AG04449 (cell line): ENCODE data around the gene UBE2N.
A peak's percentile ranks its signal among the peaks of the same experiment; 100 is the strongest.
"Not testable (repeated sequence)": the region's sequence is repeated elsewhere in the genome, so short reads cannot be mapped to it uniquely, and the experiment has no call there.

Source experiments
- CTCF ChIA-PET: fragments of 350-600 bp; formaldehyde crosslinking; extraction: SDS; loops from one replicate; lab custom pipeline; 2021; ENCODE audit warnings: antibody characterized with exemption; lab: Yijun Ruan, JAX
- POLR2A ChIA-PET: fragments of 400-600, 350-600 bp; formaldehyde crosslinking; extraction: SDS; loops from one replicate; lab custom pipeline; 2020; ENCODE audit warnings: antibody characterized with exemption, inconsistent platforms; lab: Yijun Ruan, JAX
- DNase-seq: peaks from one replicate; pipeline ENCODE4 v3.0.0-alpha.2; 2010; ENCODE audit warnings: low read depth, low spot score
- H3K4me3 ChIP-seq: 2 replicates; pipeline ENCODE4 v1.5.1; 2011; ENCODE audit warnings: low read depth, mild to moderate bottlenecking, control low read depth, low read length
- CTCF ChIP-seq: IDR thresholded peaks from one replicate; pipeline ENCODE4 v1.5.1; 2011; ENCODE audit warnings: mild to moderate bottlenecking, moderate library complexity, low read length, control low read depth, inconsistent platforms; ENCODE audit not compliant: insufficient read depth; ENCODE audit errors: missing control alignments

The UBE2N gene

GRCh38 chr12:93422050-93422449 lies 19.7 kb downstream of the UBE2N start:
- CTCF ChIA-PET: interaction anchor here (0.7 to 1.8 kb wide), 7 partner anchors 8 to 438 kb away, joined by 3 to 7 read pairs (median 4); partner anchors contain the start of gene MRPL42
- H3K4me3 ChIP-seq: no peak overlapping the region
- POLR2A ChIA-PET: no interaction called here
- no peak for TF ChIP-seq CTCF
- DNase-seq: no peak

- ChIA-PET CTCF (interaction anchor here (0.6 to 4.8 kb wide), 59 partner anchors 10 to 771 kb away, joined by 3 to 106 read pairs (median 4); partner anchors contain the start of genes MRPL42 and UBE2N), POLR2A (interaction anchor here (1.2 to 1.5 kb wide), 3 partner anchors 10 to 1274 kb away, joined by 3 read pairs; partner anchors contain the start of gene BTG1)
- DNase-seq: no peak
- no peak overlapping the region for H3K4me3 ChIP-seq
- peak; percentile 32 for TF ChIP-seq CTCF
Observed at GRCh38 chr12:93419388-93420034, 22.2 kb downstream of the UBE2N start.

GRCh38 chr12:93417967-93418480 lies 23.7 kb downstream of the UBE2N start:
- TF ChIP-seq CTCF: no peak
- ChIA-PET CTCF (interaction anchor here (0.8 to 4.8 kb wide), 3 partner anchors 10 to 683 kb away, joined by 3 to 106 read pairs (median 6); no protein-coding TSS in a partner anchor), POLR2A (no interaction called here)
- no peak overlapping the region for H3K4me3 ChIP-seq
- DNase-seq: no peak

GRCh38 chr12:93415723-93416464 lies 25.9 kb downstream of the UBE2N start:
- no peak for TF ChIP-seq CTCF
- no peak overlapping the region for H3K4me3 ChIP-seq
- ChIA-PET CTCF (interaction anchor here (0.8 to 4.0 kb wide), 9 partner anchors 18 to 686 kb away, joined by 3 to 24 read pairs (median 3); partner anchors contain the start of gene EEA1), POLR2A (interaction anchor here (1.0 kb wide), 1 partner anchor 686 kb away, joined by 3 read pairs; no protein-coding TSS in a partner anchor)
- DNase-seq: no peak

- TF ChIP-seq CTCF: no peak
- ChIA-PET CTCF (interaction anchor here (0.6 to 4.0 kb wide), 4 partner anchors 9 to 426 kb away, joined by 3 to 24 read pairs (median 3); no protein-coding TSS in a partner anchor), POLR2A (no interaction called here)
- no peak for DNase-seq
- no peak overlapping the region for H3K4me3 ChIP-seq
Observed at GRCh38 chr12:93413064-93413463, 28.7 kb downstream of the UBE2N start.

- CTCF ChIA-PET: interaction anchor here (0.6 to 4.0 kb wide), 4 partner anchors 10 to 425 kb away, joined by 3 to 24 read pairs (median 3); no protein-coding TSS in a partner anchor
- POLR2A ChIA-PET, H3K4me3 ChIP-seq, DNase-seq: not testable (repeated sequence)
Observed at GRCh38 chr12:93412396-93412795, 29.4 kb downstream of the UBE2N start.

GRCh38 chr12:93411060-93411459 lies 30.7 kb downstream of the UBE2N start:
- POLR2A ChIA-PET: interaction anchor here (0.7 kb wide), 1 partner anchor 426 kb away, joined by 3 read pairs; no protein-coding TSS in a partner anchor
- CTCF ChIA-PET: interaction anchor here (1.5 to 4.6 kb wide), 3 partner anchors 9 to 424 kb away, joined by 9 to 27 read pairs (median 21); no protein-coding TSS in a partner anchor
- not testable (repeated sequence) for DNase-seq, H3K4me3 ChIP-seq

- ChIA-PET CTCF (interaction anchor here (0.6 to 4.6 kb wide), 5 partner anchors 10 to 693 kb away, joined by 3 to 27 read pairs (median 10); no protein-coding TSS in a partner anchor), POLR2A (interaction anchor here (0.7 kb wide), 1 partner anchor 393 kb away, joined by 3 read pairs; no protein-coding TSS in a partner anchor)
- not testable (repeated sequence) for DNase-seq, H3K4me3 ChIP-seq
Observed at GRCh38 chr12:93409343-93410187, 32.2 kb downstream of the UBE2N start.
